Measurements from ENCODE around the gene TBC1D7.

DNA sequence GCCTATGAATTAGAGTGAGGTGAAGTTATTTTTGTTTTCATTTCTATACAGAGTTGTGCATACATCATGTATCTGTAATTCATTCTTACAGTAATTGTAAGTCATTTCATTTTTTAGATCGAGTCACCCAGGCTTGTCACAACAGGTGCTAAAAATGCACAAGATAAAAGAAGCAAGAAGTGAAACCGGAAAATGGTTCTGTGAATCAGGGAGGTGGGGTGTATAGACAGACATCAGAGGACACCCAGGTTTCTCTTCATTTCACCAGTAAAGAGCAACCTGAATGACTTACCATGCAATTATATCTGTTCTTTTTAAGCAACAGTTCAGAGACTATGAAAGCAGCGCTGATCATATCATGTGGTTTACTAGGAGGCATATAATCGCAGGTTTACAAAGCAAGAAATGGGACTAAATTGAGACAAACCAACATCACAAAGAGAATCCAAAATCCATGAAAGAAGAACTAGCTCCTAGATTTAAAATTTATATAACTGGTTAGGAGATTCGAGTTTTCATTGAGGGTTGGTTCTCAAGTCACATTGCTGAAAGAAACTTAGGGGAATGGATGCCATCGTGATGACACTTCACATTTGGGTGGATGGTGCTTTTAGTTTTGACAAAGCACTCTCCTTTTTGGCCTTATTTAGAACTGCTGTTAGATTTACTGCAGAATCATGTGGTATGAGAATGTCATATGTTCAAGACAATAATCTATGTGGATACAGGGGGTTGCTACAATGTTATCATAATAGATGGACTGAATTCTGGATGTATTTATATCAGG lies 27.9 kb upstream of the TBC1D7 start:
- TF ChIP-seq, protein P1, sequence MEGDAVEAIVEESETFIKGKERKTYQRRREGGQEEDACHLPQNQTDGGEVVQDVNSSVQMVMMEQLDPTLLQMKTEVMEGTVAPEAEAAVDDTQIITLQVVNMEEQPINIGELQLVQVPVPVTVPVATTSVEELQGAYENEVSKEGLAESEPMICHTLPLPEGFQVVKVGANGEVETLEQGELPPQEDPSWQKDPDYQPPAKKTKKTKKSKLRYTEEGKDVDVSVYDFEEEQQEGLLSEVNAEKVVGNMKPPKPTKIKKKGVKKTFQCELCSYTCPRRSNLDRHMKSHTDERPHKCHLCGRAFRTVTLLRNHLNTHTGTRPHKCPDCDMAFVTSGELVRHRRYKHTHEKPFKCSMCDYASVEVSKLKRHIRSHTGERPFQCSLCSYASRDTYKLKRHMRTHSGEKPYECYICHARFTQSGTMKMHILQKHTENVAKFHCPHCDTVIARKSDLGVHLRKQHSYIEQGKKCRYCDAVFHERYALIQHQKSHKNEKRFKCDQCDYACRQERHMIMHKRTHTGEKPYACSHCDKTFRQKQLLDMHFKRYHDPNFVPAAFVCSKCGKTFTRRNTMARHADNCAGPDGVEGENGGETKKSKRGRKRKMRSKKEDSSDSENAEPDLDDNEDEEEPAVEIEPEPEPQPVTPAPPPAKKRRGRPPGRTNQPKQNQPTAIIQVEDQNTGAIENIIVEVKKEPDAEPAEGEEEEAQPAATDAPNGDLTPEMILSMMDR (IDR thresholded peaks at IDR 0.05 in 4 of 5, conservative IDR thresholded peaks at IDR 0.05 in 1 of 5): no peak
- TF ChIP-seq POLR2A (IDR thresholded peaks at IDR 0.05): no peak
